ENCODE results near the gene DHRS13. TPM values are rescaled to one million over a fixed set of nuclear protein-coding genes. Genes with fewer than 3 reads are reported as not detected.

DHRS13 gene
- total RNA-seq, 1 experiment from 2014 or later, result 5.1 TPM

GRCh38 chr17:28874750-28875149 is 28.1 kb downstream of the DHRS13 start:
- H3K36me3 ChIP-seq (ENCODE audit: low read depth, low read length), result no peaks in the 10 kb centered on the region
- no peaks in the 10 kb centered on the region for H3K9me2 ChIP-seq (replicated peaks; ENCODE audit: low read length)
- H3K4me1 ChIP-seq (ENCODE audit: insufficient read depth, low read length), result 0 out of 2 replicates have a peak, but pooled peaks cover 4% of the 10 kb centered on the region
- no peak overlapping the region for H3K27ac ChIP-seq (ENCODE audit: low read length)
- H3K9ac ChIP-seq (ENCODE audit: low read length), result no peak overlapping the region
- H3K79me2 ChIP-seq (ENCODE audit: low read length), result no peaks in the 10 kb centered on the region
- H3K4me2 ChIP-seq (ENCODE audit: low read length), result no peak overlapping the region
- H3K27me3 ChIP-seq (ENCODE audit: low read length), result no peaks in the 10 kb centered on the region
- intact Hi-C loops (cut with micrococcal nuclease), result no loop called here
- ChIA-PET CTCF (no interaction called here), POLR2A (ENCODE audit: unreplicated experiment) (no interaction called here)
- H3F3A ChIP-seq (ENCODE audit: low read length, unreplicated experiment), result no peaks in the 10 kb centered on the region
- no peak overlapping the region for H2AFZ ChIP-seq (ENCODE audit: low read length)
- no peaks in the 10 kb centered on the region for H4K20me1 ChIP-seq (ENCODE audit: low read length)
- BruUV-seq (replicated peaks), result no TSS peak
- DNase-seq, result no peak
- no peak for ATAC-seq
- H3K9me3 ChIP-seq (ENCODE audit: low read length), result no peaks in the 10 kb centered on the region
- TF ChIP-seq EZH2 (IDR thresholded peaks at IDR 0.05; ENCODE audit: low read length, unreplicated experiment) (no peak), CTCF (conservative IDR thresholded peaks at IDR 0.05; ENCODE audit: low read depth, low read length) (no peak), EZH2phosphoT487 (IDR thresholded peaks at IDR 0.05; ENCODE audit: borderline replicate concordance, low read length) (no peak)
- H3K4me3 ChIP-seq (ENCODE audit: low read length), result no peak overlapping the region

DNA sequence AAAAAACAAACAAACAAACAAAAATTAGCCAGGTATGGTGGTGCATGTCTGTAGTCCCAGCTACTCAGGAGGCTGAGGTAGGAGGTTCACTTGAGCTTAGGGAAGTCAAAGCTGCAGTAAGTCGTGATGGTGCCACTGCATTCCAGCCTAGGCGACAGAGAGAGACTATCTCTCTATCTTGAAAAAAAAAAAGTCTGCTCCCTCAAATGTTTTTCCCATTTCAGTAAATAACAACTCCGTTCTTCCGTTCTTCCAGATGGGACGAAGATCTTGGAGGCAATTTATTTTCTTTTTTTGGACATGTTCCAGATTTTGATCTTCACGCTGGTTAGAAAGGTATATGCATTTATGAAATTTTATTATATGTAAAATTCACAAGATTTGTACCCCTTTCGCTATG is 29.0 kb downstream of the DHRS13 start:
- no peaks in the 10 kb centered on the region for H3K9me3 ChIP-seq (ENCODE audit: low read length)
- H3K4me2 ChIP-seq (ENCODE audit: low read length), result no peak overlapping the region
- H3K4me3 ChIP-seq (ENCODE audit: low read length), result no peak overlapping the region
- H3K27ac ChIP-seq (ENCODE audit: low read length), result no peak overlapping the region
- CTCF ChIA-PET, result no interaction called here
- H3K9ac ChIP-seq (ENCODE audit: low read length), result no peak overlapping the region
- POLR2A ChIA-PET (ENCODE audit: unreplicated experiment), result no interaction called here
- no peaks in the 10 kb centered on the region for H4K20me1 ChIP-seq (ENCODE audit: low read length)
- no peaks in the 10 kb centered on the region for H3K36me3 ChIP-seq (ENCODE audit: low read depth, low read length)
- H3F3A ChIP-seq (ENCODE audit: low read length, unreplicated experiment), result no peaks in the 10 kb centered on the region
- H3K27me3 ChIP-seq (ENCODE audit: low read length), result no peaks in the 10 kb centered on the region
- no TSS peak for BruUV-seq (replicated peaks)
- no peak overlapping the region for H2AFZ ChIP-seq (ENCODE audit: low read length)
- no peaks in the 10 kb centered on the region for H3K9me2 ChIP-seq (replicated peaks; ENCODE audit: low read length)
- no peak for DNase-seq
- no peak for ATAC-seq
- 0 out of 2 replicates have a peak, but pooled peaks cover 4% of the 10 kb centered on the region for H3K4me1 ChIP-seq (ENCODE audit: insufficient read depth, low read length)
- intact Hi-C loops (cut with micrococcal nuclease), result no loop called here
- no peaks in the 10 kb centered on the region for H3K79me2 ChIP-seq (ENCODE audit: low read length)
- TF ChIP-seq EZH2phosphoT487 (IDR thresholded peaks at IDR 0.05; ENCODE audit: borderline replicate concordance, low read length) (no peak), CTCF (conservative IDR thresholded peaks at IDR 0.05; ENCODE audit: low read depth, low read length) (no peak), EZH2 (IDR thresholded peaks at IDR 0.05; ENCODE audit: low read length, unreplicated experiment) (no peak)

DNA sequence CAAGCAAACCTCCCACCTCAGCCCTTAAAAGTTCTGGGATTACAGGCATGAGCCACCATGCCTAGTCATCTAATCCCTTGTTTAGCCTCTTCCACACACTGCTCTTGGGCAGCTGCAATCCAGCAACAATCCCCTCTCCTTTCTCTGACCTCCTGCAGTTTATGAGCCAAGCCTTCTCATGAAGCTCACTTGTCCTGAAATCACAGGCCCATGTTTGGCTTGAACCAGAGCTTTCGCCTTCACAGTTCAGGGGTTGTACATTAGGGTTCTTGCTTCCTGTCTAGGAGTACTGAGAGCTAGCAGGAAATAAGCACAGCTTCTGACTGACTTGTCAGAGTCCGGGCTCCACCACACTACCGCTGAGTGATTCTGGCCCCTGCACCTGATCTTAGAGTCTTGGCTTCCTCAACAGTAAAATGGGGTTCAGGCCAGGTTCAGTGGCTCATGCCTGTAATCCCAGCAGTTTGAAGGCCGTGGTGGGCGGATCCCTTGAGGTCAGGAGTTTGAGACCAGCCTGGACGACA is 31.8 kb downstream of the DHRS13 start:
- H3K27me3 ChIP-seq (ENCODE audit: low read length), result no peaks in the 10 kb centered on the region
- H3K9me3 ChIP-seq (ENCODE audit: low read length), result no peaks in the 10 kb centered on the region
- H3K4me2 ChIP-seq (ENCODE audit: low read length), result no peak overlapping the region
- no peaks in the 10 kb centered on the region for H3F3A ChIP-seq (ENCODE audit: low read length, unreplicated experiment)
- ChIA-PET POLR2A (ENCODE audit: unreplicated experiment) (no interaction called here), CTCF (interaction anchor here (0.5 kb wide), 1 partner anchor 311 kb away, joined by 3 read pairs; no protein-coding TSS in a partner anchor)
- H3K36me3 ChIP-seq (ENCODE audit: low read depth, low read length), result no peaks in the 10 kb centered on the region
- peaks cover 7% of the 10 kb centered on the region; the same call in 1 of the 2 replicates for H3K4me1 ChIP-seq (ENCODE audit: insufficient read depth, low read length)
- no peak overlapping the region for H3K27ac ChIP-seq (ENCODE audit: low read length)
- no peaks in the 10 kb centered on the region for H3K79me2 ChIP-seq (ENCODE audit: low read length)
- no peak overlapping the region for H2AFZ ChIP-seq (ENCODE audit: low read length)
- no peak for ATAC-seq
- TF ChIP-seq EZH2phosphoT487 (IDR thresholded peaks at IDR 0.05; ENCODE audit: borderline replicate concordance, low read length), result no peak
- TF ChIP-seq EZH2 (IDR thresholded peaks at IDR 0.05; ENCODE audit: low read length, unreplicated experiment), result no peak
- TF ChIP-seq CTCF (conservative IDR thresholded peaks at IDR 0.05; ENCODE audit: low read depth, low read length), result no peak
- H4K20me1 ChIP-seq (ENCODE audit: low read length), result no peaks in the 10 kb centered on the region
- H3K9me2 ChIP-seq (replicated peaks; ENCODE audit: low read length), result no peaks in the 10 kb centered on the region
- H3K4me3 ChIP-seq (ENCODE audit: low read length), result no peak overlapping the region
- intact Hi-C loops (cut with micrococcal nuclease), result no loop called here
- no peak overlapping the region for H3K9ac ChIP-seq (ENCODE audit: low read length)
- DNase-seq, result no peak
- BruUV-seq (replicated peaks), result no TSS peak
